Stomach (tissue), 9 donors: Measurements from ENCODE around the gene CHST5. TPM values are rescaled to one million over a fixed set of nuclear protein-coding genes. Genes with fewer than 3 reads are reported as not detected.

Experiments
- DNase-seq, 2 donors: peaks; one replicate each; pipeline versions ENCODE4 v3.0.0 to v3.0.0-alpha.2; 2013 to 2019
- H3K27ac ChIP-seq, 5 donors: fragments of 200-600 bp in 4 of 5; sonication (generic) in 4 of 5; one replicate each; pipeline ENCODE4 v1.5.1; 2013 to 2019; ENCODE audit warnings: mild to moderate bottlenecking in 1 of 5, moderate library complexity in 1 of 5
- H3K27me3 ChIP-seq, 3 donors: fragments of 200-600 bp; sonication (generic); one replicate each; pipeline ENCODE4 v1.5.1; 2017 to 2019; ENCODE audit warnings: mixed run types in 1 of 3
- H3K36me3 ChIP-seq, 4 donors: fragments of 200-600 bp; sonication (generic); 1 replicate in 3 of 4; 2 replicates in 1 of 4; pipeline ENCODE4 v1.5.1; 2016 to 2019
- H3K4me1 ChIP-seq, 4 donors: fragments of 200-600 bp; sonication (generic); one replicate each; pipeline ENCODE4 v1.5.1; 2016 to 2019
- H3K4me3 ChIP-seq, 4 donors: fragments of 200-600 bp; sonication (generic) in 3 of 4; one replicate each; pipeline ENCODE4 v1.5.1; 2016 to 2019; ENCODE audit warnings: mild to moderate bottlenecking in 1 of 4
- H3K9me3 ChIP-seq, 4 donors: fragments of 200-600 bp; sonication (generic); one replicate each; pipeline ENCODE4 v1.5.1; 2016 to 2019
- CTCF ChIP-seq, 7 experiments: fragments of 450-650 bp in 4 of 7; fragments of 200-600 bp in 3 of 7; sonication (generic) in 3 of 7; IDR thresholded peaks; one replicate each; pipeline ENCODE4 v1.5.1; 2016 to 2019; ENCODE audit warnings: antibody characterized with exemption in 7 of 7, control low read depth in 2 of 7, mild to moderate bottlenecking in 1 of 7
- EP300 ChIP-seq: sonication (generic); formaldehyde crosslinking; IDR thresholded peaks from one replicate; pipeline ENCODE4 v1.6.1; 2017; ENCODE audit warnings: antibody characterized with exemption
- POLR2A ChIP-seq, 4 donors: fragments of 450-650 bp; IDR thresholded peaks; one replicate each; pipeline ENCODE4 v1.6.1; 2016; ENCODE audit warnings: antibody characterized with exemption in 4 of 4, control low read depth in 2 of 4, mild to moderate bottlenecking in 1 of 4, moderate library complexity in 1 of 4
- POLR2AphosphoS5 ChIP-seq, 3 donors: sonication (generic); formaldehyde crosslinking; IDR thresholded peaks; one replicate each; pipeline ENCODE4 v1.6.1; 2016; ENCODE audit warnings: antibody characterized with exemption in 3 of 3
- WGBS, 5 donors: extraction: QIAGEN DNeasy Blood & Tissue Kit in 3 of 5; methylation state at CpG; one replicate each; pipeline versions ENCODE4 v1.1.5 to v1.1.7; 2013 to 2018; 5-methylcytosine and 5-hydroxymethylcytosine counted together
- intact Hi-C: fragments of 100-400 bp; cut with DNase I; formaldehyde crosslinking; loops from one replicate; pipeline ENCODE4 v1.15.1; 2023; ENCODE audit warnings: low total_unique reads
- polyA plus RNA-seq, 3 donors: library from polyadenylated mRNA; stranded (reverse); fragments of 200-250 nt; gene quantifications; one replicate each; pipeline ENCODE4 v1.2.3, GENCODE V29; 2013
- total RNA-seq, 5 donors: library from RNA; depleted of rRNA; stranded (reverse); fragments of >200 nt; gene quantifications; one replicate each; pipeline versions ENCODE4 v1.1.0 to v1.2.3, GENCODE V29; 2014 to 2016
- donor health status: healthy with polysubstance abuse.
- donor health status: Bipolar disorder and iron deficiency.
- donor health status: healthy.

Gene CHST5
- total and polyA plus RNA-seq, 8 donors, result 0.05 to 23.2 (median 2.3) TPM; not detected in 3

- no peaks in the 10 kb centered on the region for H3K9me3 ChIP-seq
- no peaks in the 10 kb centered on the region for H3K36me3 ChIP-seq
- DNase-seq, result no peak
- peak overlapping the region; percentile 67 to 85 (median 83) for H3K27ac ChIP-seq
- TF ChIP-seq CTCF (IDR thresholded peaks at IDR 0.05), result no peak
- no peak for TF ChIP-seq EP300
- no peak for TF ChIP-seq POLR2A (IDR thresholded peaks at IDR 0.05)
- no peak for TF ChIP-seq POLR2AphosphoS5 (IDR thresholded peaks at IDR 0.05)
- WGBS, 5 donors, result 42 to 47% (median 45%) methylated on average over 16 of the region's 16 CpGs
- intact Hi-C loops, result no loop called here
- H3K27me3 ChIP-seq, result no peaks in the 10 kb centered on the region
- H3K4me1 ChIP-seq, result peaks cover 19 to 28% (median 20%) of the 10 kb centered on the region in 4 donors
- peak overlapping the region; percentile 68 to 91 (median 80) for H3K4me3 ChIP-seq
Observed at GRCh38 chr16:75556431-75556950, 20.6 kb upstream of the CHST5 start.

- no peaks in the 10 kb centered on the region for H3K9me3 ChIP-seq
- peak within 1 kb of the TSS; percentile 68 to 91 (median 80) for H3K4me3 ChIP-seq
- H3K4me1 ChIP-seq, result peaks cover 19 to 28% (median 20%) of the 10 kb centered on the region in 4 donors
- TF ChIP-seq POLR2AphosphoS5 (IDR thresholded peaks at IDR 0.05) (peak; percentile 12 to 73 (median 60)), CTCF (IDR thresholded peaks at IDR 0.05) (no peak)
- H3K27ac ChIP-seq, result peak within 1 kb of the TSS; percentile 67 to 85 (median 83)
- H3K36me3 ChIP-seq, result no peaks in the 10 kb centered on the region
- WGBS, 5 donors, result 0 to 2% (median 0%) methylated on average over 18 to 75 of the region's 75 CpGs
- DNase-seq, result peak; percentile 97 to 98
- no peaks in the 10 kb centered on the region for H3K27me3 ChIP-seq
- intact Hi-C loops, result no loop called here
Observed at GRCh38 chr16:75555707-75556430, 20.0 kb upstream of the CHST5 start, which contains the start of gene TMEM231. TMEM231 (minus strand) TSS chr16:75556252; CDS start chr16:75556209, 43 bp downstream.

GRCh38 chr16:75555213-75555706, 19.4 kb upstream of the CHST5 start:
- Histone ChIP-seq H3K36me3 (no peaks in the 10 kb centered on the region), H3K27me3 (no peaks in the 10 kb centered on the region), H3K9me3 (no peaks in the 10 kb centered on the region), H3K4me1 (peaks cover 19 to 28% (median 20%) of the 10 kb centered on the region in 4 donors), H3K4me3 (peak overlapping the region; percentile 68 to 91 (median 80)), H3K27ac (peak overlapping the region; percentile 67 to 85 (median 83))
- no peak for TF ChIP-seq EP300
- peak in 2 of 3 donors; percentile 3 to 45 for TF ChIP-seq POLR2AphosphoS5 (IDR thresholded peaks at IDR 0.05)
- TF ChIP-seq CTCF (IDR thresholded peaks at IDR 0.05), result no peak
- 2 to 4% (median 2%) methylated on average over 23 to 26 of the region's 26 CpGs for WGBS, 5 donors
- intact Hi-C loops, result no loop called here
- DNase-seq, result peak; percentile 67 to 95

GRCh38 chr16:75552951-75553350, 17.0 kb upstream of the CHST5 start:
- H3K4me1 ChIP-seq, result peaks cover 19 to 28% (median 20%) of the 10 kb centered on the region in 4 donors
- no peak overlapping the region for H3K27ac ChIP-seq
- H3K27me3 ChIP-seq, result no peaks in the 10 kb centered on the region
- WGBS, 5 donors, result 69 to 79% (median 71%) methylated on average over 2 of the region's 2 CpGs
- no peaks in the 10 kb centered on the region for H3K36me3 ChIP-seq
- DNase-seq, result no peak
- H3K4me3 ChIP-seq, result no peak overlapping the region
- TF ChIP-seq CTCF (IDR thresholded peaks at IDR 0.05) (no peak), POLR2A (IDR thresholded peaks at IDR 0.05) (no peak), EP300 (no peak), POLR2AphosphoS5 (IDR thresholded peaks at IDR 0.05) (no peak)
- intact Hi-C loops, result no loop called here
- H3K9me3 ChIP-seq, result no peaks in the 10 kb centered on the region
